ENCODE measurements around the gene COLQ. TPM values are rescaled to one million over a fixed set of nuclear protein-coding genes. Genes with fewer than 3 reads are reported as not detected.
A peak's percentile ranks its signal among the peaks of the same experiment; 100 is the strongest.

The COLQ gene
- total RNA-seq, 2 experiments from 2014 or later: 2.3 to 2.9 TPM

DNA sequence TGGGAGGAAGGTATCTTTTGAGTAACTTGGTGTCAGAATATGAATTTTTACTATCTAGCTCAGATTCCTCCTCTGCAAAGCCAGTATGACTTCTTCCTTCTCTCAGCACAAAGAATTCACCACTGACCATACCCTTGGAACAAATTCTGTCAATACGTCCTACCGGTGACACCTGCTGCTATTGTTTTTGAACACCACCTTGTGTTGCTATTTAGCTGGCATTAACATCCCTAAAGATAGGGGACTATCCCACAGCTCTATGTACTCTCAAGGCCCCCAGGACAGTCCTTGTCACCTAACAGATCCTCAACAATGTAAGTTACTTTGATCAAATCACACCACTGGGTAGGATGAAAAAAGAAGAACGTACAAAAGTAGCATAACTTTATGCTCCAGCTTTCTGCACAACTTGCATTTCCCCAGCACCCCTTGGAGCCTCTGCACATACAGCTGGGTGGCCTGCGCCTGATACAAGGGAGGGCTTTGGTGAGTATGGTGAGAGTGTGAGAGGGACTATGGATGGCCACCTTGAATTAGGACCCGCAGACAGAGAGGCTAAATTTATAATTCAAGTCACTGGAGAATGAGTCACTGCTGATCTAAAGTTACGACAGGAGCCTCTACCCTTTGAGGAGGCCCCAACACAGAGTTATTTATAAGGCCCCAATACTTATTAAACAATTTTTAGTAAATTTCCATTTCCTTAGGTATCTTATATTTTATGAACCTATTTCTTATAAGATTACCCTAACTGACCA is 2.3 kb upstream of the COLQ start:
- TF ChIP-seq, protein P1, sequence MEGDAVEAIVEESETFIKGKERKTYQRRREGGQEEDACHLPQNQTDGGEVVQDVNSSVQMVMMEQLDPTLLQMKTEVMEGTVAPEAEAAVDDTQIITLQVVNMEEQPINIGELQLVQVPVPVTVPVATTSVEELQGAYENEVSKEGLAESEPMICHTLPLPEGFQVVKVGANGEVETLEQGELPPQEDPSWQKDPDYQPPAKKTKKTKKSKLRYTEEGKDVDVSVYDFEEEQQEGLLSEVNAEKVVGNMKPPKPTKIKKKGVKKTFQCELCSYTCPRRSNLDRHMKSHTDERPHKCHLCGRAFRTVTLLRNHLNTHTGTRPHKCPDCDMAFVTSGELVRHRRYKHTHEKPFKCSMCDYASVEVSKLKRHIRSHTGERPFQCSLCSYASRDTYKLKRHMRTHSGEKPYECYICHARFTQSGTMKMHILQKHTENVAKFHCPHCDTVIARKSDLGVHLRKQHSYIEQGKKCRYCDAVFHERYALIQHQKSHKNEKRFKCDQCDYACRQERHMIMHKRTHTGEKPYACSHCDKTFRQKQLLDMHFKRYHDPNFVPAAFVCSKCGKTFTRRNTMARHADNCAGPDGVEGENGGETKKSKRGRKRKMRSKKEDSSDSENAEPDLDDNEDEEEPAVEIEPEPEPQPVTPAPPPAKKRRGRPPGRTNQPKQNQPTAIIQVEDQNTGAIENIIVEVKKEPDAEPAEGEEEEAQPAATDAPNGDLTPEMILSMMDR (IDR thresholded peaks at IDR 0.05): no peak
- intact Hi-C loops (cut with micrococcal nuclease): no loop called here
- H3K9me3 Mint-ChIP-seq: no peaks in the 10 kb centered on the region
- CTCF ChIA-PET: interaction anchor here (0.9 to 1.3 kb wide), 3 partner anchors 33 to 254 kb away, joined by 3 to 5 read pairs (median 3); no protein-coding TSS in a partner anchor
- H3K4me1 Mint-ChIP-seq (ENCODE audit: low read depth): peaks cover 20% of the 10 kb centered on the region
- H3K4me3 Mint-ChIP-seq: no peak overlapping the region
- no peak overlapping the region for H3K27ac Mint-ChIP-seq
- peaks cover 5% of the 10 kb centered on the region for H3K27me3 Mint-ChIP-seq
- POLR2A ChIA-PET: interaction anchor here (0.6 kb wide), 1 partner anchor 61 kb away, joined by 4 read pairs; no protein-coding TSS in a partner anchor
- DNase-seq (no peak), ATAC-seq (no peak)
- H3K36me3 Mint-ChIP-seq (ENCODE audit: low read depth): no peaks in the 10 kb centered on the region

DNA sequence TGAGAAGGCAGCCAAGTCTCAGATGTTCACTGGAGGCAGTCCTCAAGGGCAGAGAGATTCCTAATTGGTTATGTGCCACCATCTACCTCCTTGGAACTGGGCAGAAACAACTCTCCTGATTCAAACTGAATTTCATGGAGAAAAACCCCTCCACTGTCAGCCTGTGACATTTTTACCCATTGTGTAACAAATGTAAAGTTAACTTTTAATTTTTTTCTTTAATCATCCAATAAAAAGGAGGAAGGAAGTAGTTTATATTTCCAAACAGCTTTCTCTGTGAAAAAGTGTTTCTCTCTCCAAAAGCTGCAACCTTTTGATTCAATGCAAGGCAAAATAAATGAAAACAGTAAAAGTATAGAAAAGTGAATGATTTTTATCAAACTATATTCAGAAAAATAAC is 510 bp upstream of the COLQ start:
- ChIA-PET POLR2A (no interaction called here), CTCF (interaction anchor here (1.3 to 2.1 kb wide), 4 partner anchors 9 to 117 kb away, joined by 3 to 5 read pairs (median 4); no protein-coding TSS in a partner anchor)
- intact Hi-C loops (cut with micrococcal nuclease): no loop called here
- peaks cover 5% of the 10 kb centered on the region for H3K27me3 Mint-ChIP-seq
- TF ChIP-seq, protein P1 (IDR thresholded peaks at IDR 0.05): no peak
- ATAC-seq (no peak), DNase-seq (no peak)
- H3K4me3 Mint-ChIP-seq: no peak overlapping the region
- H3K36me3 Mint-ChIP-seq (ENCODE audit: low read depth): no peaks in the 10 kb centered on the region
- no peaks in the 10 kb centered on the region for H3K9me3 Mint-ChIP-seq
- peaks cover 17% of the 10 kb centered on the region for H3K4me1 Mint-ChIP-seq (ENCODE audit: low read depth)
- H3K27ac Mint-ChIP-seq: no peak overlapping the region

DNA sequence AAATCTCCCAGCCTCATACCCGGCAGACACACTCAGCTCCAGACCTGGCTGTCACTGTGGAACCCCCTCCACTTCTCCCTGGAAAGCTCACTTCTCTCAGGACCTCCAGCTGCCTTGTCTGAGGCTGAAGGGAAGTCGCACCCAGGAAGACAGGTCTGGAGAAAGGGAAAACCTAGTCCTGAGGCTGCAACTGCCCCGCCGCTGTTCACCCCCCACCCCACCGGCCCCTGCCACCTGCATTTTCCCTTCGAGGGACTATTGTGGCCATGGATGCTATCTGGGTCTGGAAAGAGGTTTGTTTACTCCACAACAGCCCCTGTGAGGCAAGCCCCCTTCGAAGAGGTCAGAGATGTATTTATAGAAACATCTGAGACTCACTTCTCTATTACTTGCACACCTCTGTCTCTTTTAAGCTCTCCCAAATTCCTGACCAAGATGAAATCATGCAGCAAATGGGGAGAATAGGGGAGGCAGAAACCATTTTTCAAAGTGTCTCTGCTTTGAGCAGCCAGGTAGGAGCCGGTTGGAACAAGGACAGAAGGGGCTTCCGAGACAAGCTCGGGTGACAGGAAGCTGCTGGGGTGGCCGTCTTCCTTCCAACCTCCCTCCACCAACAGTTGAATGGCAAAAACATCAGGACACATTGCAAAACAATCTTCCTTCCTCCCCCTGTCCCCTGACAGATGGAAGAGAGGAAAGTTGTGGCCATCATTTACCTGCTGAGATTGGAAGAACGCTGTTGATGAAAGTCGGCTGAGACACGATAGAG is 518 bp downstream of the COLQ start:
- CTCF ChIA-PET: interaction anchor here (1.3 to 2.6 kb wide), 5 partner anchors 9 to 116 kb away, joined by 3 to 9 read pairs (median 5); no protein-coding TSS in a partner anchor
- Mint-ChIP-seq H3K27me3 (peaks cover 5% of the 10 kb centered on the region), H3K4me3 (peak overlapping the region; percentile 55), H3K9me3 (no peaks in the 10 kb centered on the region), H3K4me1 (ENCODE audit: low read depth) (peaks cover 17% of the 10 kb centered on the region), H3K36me3 (ENCODE audit: low read depth) (no peaks in the 10 kb centered on the region), H3K27ac (peak overlapping the region; percentile 17)
- no peak for ATAC-seq
- POLR2A ChIA-PET: no interaction called here
- no peak for DNase-seq
- TF ChIP-seq, protein P1 (IDR thresholded peaks at IDR 0.05): no peak
- intact Hi-C loops (cut with micrococcal nuclease): no loop called here

DNA sequence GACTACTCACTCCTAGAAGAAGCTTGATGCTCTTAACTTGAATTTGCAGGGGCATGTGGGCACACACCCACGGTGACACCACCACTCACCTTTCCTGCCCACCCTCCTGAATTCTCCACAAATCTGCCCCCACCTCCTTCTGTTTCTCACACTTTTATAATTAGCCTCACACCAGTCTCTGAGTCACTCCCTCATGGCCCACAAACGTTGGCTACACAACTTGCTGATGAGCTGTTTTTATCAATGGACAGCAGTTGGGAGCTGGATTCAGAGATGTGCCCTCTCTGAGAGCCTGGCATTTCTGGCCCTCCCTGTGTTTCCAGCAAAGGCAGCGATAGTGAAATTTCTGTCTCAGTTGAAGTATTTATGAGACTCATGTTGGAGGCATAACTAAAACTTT is 1.3 kb downstream of the COLQ start:
- POLR2A ChIA-PET: no interaction called here
- no peaks in the 10 kb centered on the region for H3K36me3 Mint-ChIP-seq (ENCODE audit: low read depth)
- ATAC-seq (peak; percentile 86), DNase-seq (peak; percentile 60)
- CTCF ChIA-PET: interaction anchor here (0.9 to 2.6 kb wide), 4 partner anchors 8 to 37 kb away, joined by 3 to 9 read pairs (median 4); no protein-coding TSS in a partner anchor
- H3K27ac Mint-ChIP-seq: peak overlapping the region; percentile 70
- peaks cover 17% of the 10 kb centered on the region for H3K4me1 Mint-ChIP-seq (ENCODE audit: low read depth)
- peaks cover 5% of the 10 kb centered on the region for H3K27me3 Mint-ChIP-seq
- H3K4me3 Mint-ChIP-seq: peak overlapping the region; percentile 55
- no peaks in the 10 kb centered on the region for H3K9me3 Mint-ChIP-seq
- intact Hi-C loops (cut with micrococcal nuclease): no loop called here
- TF ChIP-seq, protein P1 (IDR thresholded peaks at IDR 0.05): no peak

All from activated CD8-positive, alpha-beta T cell treated with anti-CD3 and anti-CD28 coated beads for 36 hours (primary cell).